Measurements from ENCODE around the gene FGFRL1.

FGFRL1 gene

DNA sequence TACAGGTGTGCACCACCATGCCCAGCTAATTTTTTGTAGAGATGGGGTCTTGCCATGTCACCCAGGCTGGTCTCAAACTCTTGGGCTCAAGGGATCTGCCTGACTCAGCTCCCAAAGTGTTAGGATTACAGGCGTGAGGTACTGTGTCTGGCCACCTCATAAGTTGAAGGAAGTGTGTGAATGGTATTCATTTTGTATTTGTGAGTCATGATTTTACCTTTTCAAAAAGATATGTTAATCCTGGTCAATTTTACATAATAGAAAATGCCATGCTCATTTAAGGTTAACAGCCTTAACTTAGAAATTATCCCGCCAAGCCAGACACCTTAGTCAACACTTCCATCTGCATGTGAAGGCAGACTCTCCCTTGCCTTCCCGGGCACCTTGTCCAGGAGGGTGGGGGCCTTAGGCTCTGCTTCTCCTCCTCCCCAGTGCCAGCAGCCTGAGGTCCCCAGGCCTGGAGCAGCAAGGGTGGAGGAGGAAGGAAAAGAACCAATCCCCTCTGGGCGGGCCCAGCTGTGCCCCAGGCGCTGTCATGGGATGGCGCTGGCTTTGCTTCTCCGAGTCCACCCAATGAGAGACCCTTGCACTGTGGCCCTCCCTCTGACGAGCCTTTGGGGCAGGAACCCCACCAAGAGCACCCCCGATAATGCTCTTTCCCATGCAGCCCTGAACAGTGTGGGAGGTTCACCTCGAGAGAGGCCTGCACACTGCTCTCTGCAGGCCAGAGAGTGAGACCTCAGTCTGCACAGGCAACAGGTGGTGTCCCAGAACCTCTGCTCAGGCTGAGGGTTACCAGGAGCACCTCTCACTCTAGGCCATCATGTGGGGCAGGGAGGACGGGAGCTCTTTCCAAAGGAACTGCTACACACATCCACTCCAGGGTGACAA is 64.6 kb downstream of the FGFRL1 start:
- no peak for DNase-seq (ENCODE audit: low read depth)

All from T-helper 22 cell (primary cell).